Stomach (tissue), 4 donors: ENCODE data around the gene FSIP1.

ENCODE experiments used
- EP300 ChIP-seq: sonication (generic); formaldehyde crosslinking; IDR thresholded peaks from one replicate; pipeline ENCODE4 v1.6.1; 2017; ENCODE audit warnings: antibody characterized with exemption
- POLR2A ChIP-seq, 4 donors: fragments of 450-650 bp; IDR thresholded peaks; one replicate each; pipeline ENCODE4 v1.6.1; 2016; ENCODE audit warnings: antibody characterized with exemption in 4 of 4, control low read depth in 2 of 4, mild to moderate bottlenecking in 1 of 4, moderate library complexity in 1 of 4
- TF ChIP-seq, protein P1 (sequence below), 7 experiments: fragments of 450-650 bp in 4 of 7; fragments of 200-600 bp in 3 of 7; sonication (generic) in 3 of 7; IDR thresholded peaks; one replicate each; pipeline ENCODE4 v1.5.1; 2016 to 2019; ENCODE audit warnings: antibody characterized with exemption in 7 of 7, control low read depth in 2 of 7, mild to moderate bottlenecking in 1 of 7

DNA sequence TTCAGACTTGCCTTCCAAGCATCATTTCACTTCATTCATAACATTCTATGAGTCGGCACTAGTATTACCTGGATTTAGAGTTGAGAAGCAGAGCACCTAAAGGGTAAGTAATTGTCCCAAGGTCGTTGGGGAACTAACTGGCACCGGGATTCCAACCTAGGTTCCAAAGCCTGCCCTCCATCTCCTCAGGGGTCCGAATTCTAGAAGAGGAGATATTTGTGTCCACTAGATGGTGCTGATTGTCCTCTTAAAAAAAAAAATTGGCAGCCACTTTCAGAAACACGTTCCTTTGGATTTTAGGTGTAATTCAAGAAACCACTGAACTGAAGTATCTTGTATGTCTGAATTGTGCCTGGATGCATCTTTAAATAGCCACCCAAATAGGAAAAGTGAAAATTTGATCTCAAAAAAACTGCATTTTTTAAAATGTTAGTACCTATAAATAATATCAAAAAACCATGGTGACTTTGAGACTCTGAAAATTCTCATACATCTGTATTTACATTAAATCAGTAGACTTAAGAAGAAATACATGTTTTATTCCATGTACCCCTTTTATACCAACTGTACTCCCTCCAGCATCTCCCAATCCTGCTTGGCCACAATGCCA, 3.9 kb upstream of the FSIP1 start:
- TF ChIP-seq, protein P1, sequence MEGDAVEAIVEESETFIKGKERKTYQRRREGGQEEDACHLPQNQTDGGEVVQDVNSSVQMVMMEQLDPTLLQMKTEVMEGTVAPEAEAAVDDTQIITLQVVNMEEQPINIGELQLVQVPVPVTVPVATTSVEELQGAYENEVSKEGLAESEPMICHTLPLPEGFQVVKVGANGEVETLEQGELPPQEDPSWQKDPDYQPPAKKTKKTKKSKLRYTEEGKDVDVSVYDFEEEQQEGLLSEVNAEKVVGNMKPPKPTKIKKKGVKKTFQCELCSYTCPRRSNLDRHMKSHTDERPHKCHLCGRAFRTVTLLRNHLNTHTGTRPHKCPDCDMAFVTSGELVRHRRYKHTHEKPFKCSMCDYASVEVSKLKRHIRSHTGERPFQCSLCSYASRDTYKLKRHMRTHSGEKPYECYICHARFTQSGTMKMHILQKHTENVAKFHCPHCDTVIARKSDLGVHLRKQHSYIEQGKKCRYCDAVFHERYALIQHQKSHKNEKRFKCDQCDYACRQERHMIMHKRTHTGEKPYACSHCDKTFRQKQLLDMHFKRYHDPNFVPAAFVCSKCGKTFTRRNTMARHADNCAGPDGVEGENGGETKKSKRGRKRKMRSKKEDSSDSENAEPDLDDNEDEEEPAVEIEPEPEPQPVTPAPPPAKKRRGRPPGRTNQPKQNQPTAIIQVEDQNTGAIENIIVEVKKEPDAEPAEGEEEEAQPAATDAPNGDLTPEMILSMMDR (IDR thresholded peaks at IDR 0.05) = peak in 5 of 7 experiments; percentile 25 to 56 (median 36)
- no peak for TF ChIP-seq EP300
- no peak for TF ChIP-seq POLR2A (IDR thresholded peaks at IDR 0.05)
